BLaER1 (cell line): ENCODE measurements around the gene ADRA1B.

Experiments
- H3K27ac ChIP-seq: shearing (Covaris generic); formaldehyde crosslinking; 2 replicates; pipeline ENCODE4 v1.8.1; 2022
- H3K27me3 ChIP-seq: shearing (Covaris generic); formaldehyde crosslinking; 2 replicates; pipeline ENCODE4 v1.8.1; 2022
- H3K36me3 ChIP-seq: shearing (Covaris generic); formaldehyde crosslinking; 2 replicates; pipeline ENCODE4 v1.8.1; 2022
- H3K4me1 ChIP-seq: shearing (Covaris generic); formaldehyde crosslinking; 2 replicates; pipeline ENCODE4 v1.8.1; 2022
- H3K4me2 ChIP-seq: shearing (Covaris generic); formaldehyde crosslinking; 2 replicates; pipeline ENCODE4 v1.8.1; 2022
- H3K4me3 ChIP-seq: shearing (Covaris generic); formaldehyde crosslinking; 2 replicates; pipeline ENCODE4 v1.8.1; 2022
- H3K9ac ChIP-seq: shearing (Covaris generic); formaldehyde crosslinking; 2 replicates; pipeline ENCODE4 v1.8.1; 2022
- H3K9me3 ChIP-seq: shearing (Covaris generic); formaldehyde crosslinking; 2 replicates; pipeline ENCODE4 v1.8.1; 2022
- H4K20me1 ChIP-seq: shearing (Covaris generic); formaldehyde crosslinking; 2 replicates; pipeline ENCODE4 v1.8.1; 2022
- Cebpa-rat ChIP-seq: shearing (Covaris generic); IDR thresholded peaks from 2 replicates; pipeline ENCODE4 v1.8.1; 2022

The ADRA1B gene

GRCh38 chr5:159884917-159885620 lies 31.2 kb upstream of the ADRA1B start:
- TF ChIP-seq Cebpa-rat: no peak

GRCh38 chr5:159886296-159886695 lies 30.0 kb upstream of the ADRA1B start:
- no peak overlapping the region for H3K4me3 ChIP-seq
- no peak overlapping the region for H3K27ac ChIP-seq
- H4K20me1 ChIP-seq: no peaks in the 10 kb centered on the region
- H3K27me3 ChIP-seq: no peaks in the 10 kb centered on the region
- H3K4me1 ChIP-seq: no peaks in the 10 kb centered on the region
- H3K4me2 ChIP-seq: no peak overlapping the region
- TF ChIP-seq Cebpa-rat: no peak
- H3K9me3 ChIP-seq: no peaks in the 10 kb centered on the region
- no peaks in the 10 kb centered on the region for H3K36me3 ChIP-seq
- no peak overlapping the region for H3K9ac ChIP-seq

More at GRCh38 chr5:159884917-159885620, 31.2 kb upstream of the ADRA1B start:
- no peaks in the 10 kb centered on the region for H3K27me3 ChIP-seq
- no peaks in the 10 kb centered on the region for H4K20me1 ChIP-seq
- no peaks in the 10 kb centered on the region for H3K4me1 ChIP-seq
- H3K4me2 ChIP-seq: no peak overlapping the region
- H3K4me3 ChIP-seq: no peak overlapping the region
- no peak overlapping the region for H3K27ac ChIP-seq
- H3K9ac ChIP-seq: no peak overlapping the region
- H3K36me3 ChIP-seq: no peaks in the 10 kb centered on the region
- no peaks in the 10 kb centered on the region for H3K9me3 ChIP-seq

- no peak for TF ChIP-seq Cebpa-rat
- Histone ChIP-seq H3K9me3 (no peaks in the 10 kb centered on the region), H3K27me3 (no peaks in the 10 kb centered on the region), H3K9ac (no peak overlapping the region), H3K36me3 (no peaks in the 10 kb centered on the region), H3K27ac (no peak overlapping the region), H3K4me2 (no peak overlapping the region), H4K20me1 (no peaks in the 10 kb centered on the region), H3K4me3 (no peak overlapping the region), H3K4me1 (no peaks in the 10 kb centered on the region)
Observed at GRCh38 chr5:159887050-159887449, 29.2 kb upstream of the ADRA1B start.

- Histone ChIP-seq H3K27ac (no peak overlapping the region), H4K20me1 (no peaks in the 10 kb centered on the region), H3K36me3 (no peaks in the 10 kb centered on the region), H3K27me3 (no peaks in the 10 kb centered on the region), H3K4me2 (no peak overlapping the region), H3K4me3 (no peak overlapping the region), H3K9me3 (no peaks in the 10 kb centered on the region), H3K9ac (no peak overlapping the region), H3K4me1 (no peaks in the 10 kb centered on the region)
- no peak for TF ChIP-seq Cebpa-rat
Observed at GRCh38 chr5:159888860-159889259, 27.4 kb upstream of the ADRA1B start.

GRCh38 chr5:159890141-159890540 lies 26.1 kb upstream of the ADRA1B start:
- TF ChIP-seq Cebpa-rat: no peak
- H3K4me1 ChIP-seq: no peaks in the 10 kb centered on the region
- no peaks in the 10 kb centered on the region for H3K36me3 ChIP-seq

GRCh38 chr5:159891371-159891770 lies 24.9 kb upstream of the ADRA1B start:
- H3K27me3 ChIP-seq: no peaks in the 10 kb centered on the region
- no peak overlapping the region for H3K27ac ChIP-seq
- H3K36me3 ChIP-seq: no peaks in the 10 kb centered on the region
- H3K4me2 ChIP-seq: no peak overlapping the region
- H3K9me3 ChIP-seq: no peaks in the 10 kb centered on the region
- H3K4me3 ChIP-seq: no peak overlapping the region
- H4K20me1 ChIP-seq: no peaks in the 10 kb centered on the region
- no peak overlapping the region for H3K9ac ChIP-seq
- TF ChIP-seq Cebpa-rat: no peak
- H3K4me1 ChIP-seq: no peaks in the 10 kb centered on the region

More at GRCh38 chr5:159890141-159890540, 26.1 kb upstream of the ADRA1B start:
- Histone ChIP-seq H3K9me3 (no peaks in the 10 kb centered on the region), H3K4me2 (no peak overlapping the region), H3K4me3 (no peak overlapping the region), H3K9ac (no peak overlapping the region), H4K20me1 (no peaks in the 10 kb centered on the region), H3K27me3 (no peaks in the 10 kb centered on the region), H3K27ac (no peak overlapping the region)

GRCh38 chr5:159893040-159893695 lies 23.1 kb upstream of the ADRA1B start:
- H3K9me3 ChIP-seq: no peaks in the 10 kb centered on the region
- H3K27ac ChIP-seq: no peak overlapping the region
- TF ChIP-seq Cebpa-rat: no peak

GRCh38 chr5:159894149-159894720 lies 22.0 kb upstream of the ADRA1B start:
- no peaks in the 10 kb centered on the region for H4K20me1 ChIP-seq
- no peak overlapping the region for H3K27ac ChIP-seq
- no peaks in the 10 kb centered on the region for H3K4me1 ChIP-seq
- no peak overlapping the region for H3K4me3 ChIP-seq
- no peak overlapping the region for H3K4me2 ChIP-seq
- H3K9ac ChIP-seq: no peak overlapping the region
- TF ChIP-seq Cebpa-rat: no peak
- no peaks in the 10 kb centered on the region for H3K36me3 ChIP-seq
- H3K9me3 ChIP-seq: no peaks in the 10 kb centered on the region
- H3K27me3 ChIP-seq: no peaks in the 10 kb centered on the region

More at GRCh38 chr5:159893040-159893695, 23.1 kb upstream of the ADRA1B start:
- no peak overlapping the region for H3K4me2 ChIP-seq
- no peaks in the 10 kb centered on the region for H4K20me1 ChIP-seq
- H3K27me3 ChIP-seq: no peaks in the 10 kb centered on the region
- no peak overlapping the region for H3K9ac ChIP-seq
- no peaks in the 10 kb centered on the region for H3K36me3 ChIP-seq
- H3K4me1 ChIP-seq: no peaks in the 10 kb centered on the region
- no peak overlapping the region for H3K4me3 ChIP-seq

GRCh38 chr5:159897786-159898393 lies 18.4 kb upstream of the ADRA1B start:
- no peak overlapping the region for H3K9ac ChIP-seq

More at GRCh38 chr5:159897786-159898393, 18.4 kb upstream of the ADRA1B start:
- Histone ChIP-seq H4K20me1 (no peaks in the 10 kb centered on the region), H3K27me3 (no peaks in the 10 kb centered on the region), H3K9me3 (no peaks in the 10 kb centered on the region), H3K4me3 (no peak overlapping the region), H3K4me1 (no peaks in the 10 kb centered on the region), H3K4me2 (no peak overlapping the region), H3K27ac (no peak overlapping the region), H3K36me3 (no peaks in the 10 kb centered on the region)
- no peak for TF ChIP-seq Cebpa-rat
